HUDEP-2 (cell line): ENCODE data around the gene CFAP92.
"Not testable (repeated sequence)": the region's sequence is repeated elsewhere in the genome, so short reads cannot be mapped to it uniquely, and the experiment has no call there.

ENCODE experiments used
- DNase-seq, 76 experiments: peaks; one replicate each; lab custom pipeline; 2025; ENCODE audit not compliant: unreplicated experiment in 76 of 76; lab: John Stamatoyannopoulos, UW

CFAP92 gene

DNA sequence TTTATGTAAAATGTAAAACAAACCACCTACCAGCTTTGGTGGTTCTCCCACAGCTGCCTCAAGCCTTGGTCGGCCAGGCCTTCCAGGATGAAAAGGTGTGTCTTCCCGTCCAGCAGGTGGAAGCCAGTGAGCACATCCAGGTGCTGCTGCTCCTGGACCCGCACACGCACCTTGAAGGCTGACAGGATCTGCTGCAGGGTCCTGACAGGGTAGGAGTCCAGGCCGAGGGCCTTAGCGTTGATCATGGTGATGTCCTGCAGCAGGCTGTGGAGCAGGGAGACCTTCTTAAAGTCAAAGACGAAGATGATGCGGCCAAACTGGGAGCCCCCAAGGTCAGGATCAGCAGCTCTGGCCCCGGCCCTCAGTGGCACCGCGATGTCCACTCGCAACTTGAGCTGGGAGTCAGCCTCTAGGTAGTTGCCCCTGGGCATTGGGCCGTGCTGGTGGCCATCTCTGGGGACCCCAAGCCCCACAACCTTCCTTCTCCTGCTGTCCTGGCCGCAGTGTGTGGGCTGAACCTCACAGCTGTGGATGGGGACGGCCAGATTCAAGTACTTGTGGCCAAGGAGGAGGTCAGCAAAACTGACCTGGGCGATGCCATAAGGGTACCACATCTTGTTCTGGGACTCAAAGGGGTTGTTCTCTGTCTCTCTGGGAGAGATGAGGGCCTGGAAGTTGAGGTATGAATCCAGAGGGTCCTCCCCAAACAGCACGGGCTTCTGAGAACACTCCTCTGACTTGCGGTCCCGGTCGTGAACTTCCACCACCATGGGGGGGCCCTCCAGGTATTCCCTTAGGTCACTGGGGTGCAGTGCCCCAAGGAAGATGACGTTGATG, 48.6 kb downstream of the CFAP92 start:
- no peak for DNase-seq

DNA sequence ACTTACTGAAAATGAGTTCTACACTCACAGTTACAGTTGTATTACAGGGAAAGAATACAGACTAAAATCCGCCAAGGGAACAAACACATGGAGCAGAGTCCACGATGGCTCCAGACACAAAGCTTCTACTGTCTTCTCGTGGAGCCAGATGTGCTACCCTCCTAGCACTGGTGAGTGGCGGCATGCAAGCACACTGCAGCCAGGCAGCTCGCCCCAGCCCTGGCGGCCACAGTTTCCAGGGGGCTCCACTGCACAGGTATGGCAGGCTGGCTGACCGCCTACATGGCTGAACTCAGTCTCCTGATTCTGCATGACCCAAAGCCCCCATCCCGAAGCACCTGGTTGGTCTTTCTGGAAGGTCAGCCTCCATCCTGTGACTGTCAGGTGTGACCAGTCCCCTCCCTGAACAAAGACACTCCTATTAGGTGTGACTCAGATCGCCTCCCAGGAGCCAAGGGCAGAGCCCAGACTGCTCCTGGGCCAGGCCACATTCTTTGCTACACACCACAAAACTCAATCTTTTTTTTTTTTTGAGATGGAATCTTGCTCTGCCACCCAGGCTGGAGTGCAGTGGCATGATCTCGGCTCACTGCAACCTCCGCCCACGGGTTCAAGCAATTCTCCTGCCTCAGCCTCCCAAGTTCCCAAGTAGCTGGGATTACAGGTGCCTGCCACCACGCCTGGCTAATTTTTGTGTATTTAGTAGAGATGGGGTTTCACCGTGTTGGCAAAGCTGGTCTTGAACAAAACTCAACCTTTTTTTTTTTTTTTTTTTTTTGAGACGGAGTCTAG, 51.5 kb downstream of the CFAP92 start:
- no peak for DNase-seq

DNA sequence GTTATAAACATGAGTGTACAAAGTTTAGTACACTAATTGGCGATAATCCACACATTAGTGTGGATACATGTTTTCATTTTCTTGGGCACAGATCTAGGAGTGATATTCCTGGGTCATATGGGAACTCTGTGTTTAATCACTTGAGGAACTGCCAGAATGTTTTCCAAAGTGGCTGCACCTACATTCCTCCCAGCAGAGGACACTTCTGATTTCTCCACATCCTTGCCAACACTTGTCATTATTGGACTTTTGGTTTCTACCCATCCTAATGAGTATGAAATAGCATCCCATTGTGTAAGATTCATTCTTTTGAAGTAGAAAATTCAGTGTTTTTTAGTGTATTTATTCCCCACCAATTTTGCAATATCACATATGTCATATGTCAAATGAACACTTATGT, 53.6 kb downstream of the CFAP92 start:
- no peak for DNase-seq

DNA sequence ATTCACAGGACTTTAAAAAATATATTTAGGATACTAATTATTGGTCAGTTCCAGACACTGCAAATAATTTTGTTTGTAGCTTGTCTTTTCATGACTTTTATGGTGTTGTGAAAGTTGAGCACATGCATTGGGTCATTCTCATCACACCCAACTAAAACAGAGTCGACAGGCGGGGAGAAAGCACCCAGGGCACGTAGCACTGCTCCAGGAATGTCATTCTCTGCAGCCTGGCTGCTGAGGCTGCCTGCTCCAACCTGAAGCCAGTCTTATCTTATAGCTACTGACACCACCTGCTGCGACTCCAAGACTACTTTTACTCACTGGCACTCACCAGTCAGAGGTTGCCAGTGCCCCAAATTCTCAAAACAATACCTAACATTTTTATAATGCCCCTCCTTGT, 57.5 kb downstream of the CFAP92 start:
- DNase-seq: no peak

DNA sequence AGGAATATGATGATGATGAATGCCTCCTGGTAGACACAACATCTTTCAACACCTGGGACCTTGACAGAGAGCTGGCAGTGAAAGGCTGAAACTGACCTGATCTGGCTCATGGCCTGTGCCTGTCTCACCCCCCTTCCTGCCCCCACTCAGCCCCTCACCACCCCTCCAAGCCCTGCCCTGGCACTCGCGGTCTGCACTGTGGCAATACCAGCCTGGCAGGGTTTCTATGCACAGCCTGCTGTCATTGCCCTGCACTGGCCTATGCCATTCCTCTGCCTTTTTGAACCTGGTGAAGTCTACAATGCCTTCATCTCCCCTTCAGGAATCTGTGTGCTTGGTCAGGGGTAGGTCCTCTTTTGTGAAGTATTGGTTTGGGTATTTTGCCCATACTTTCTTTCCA, 58.0 kb downstream of the CFAP92 start:
- no peak for DNase-seq

DNA sequence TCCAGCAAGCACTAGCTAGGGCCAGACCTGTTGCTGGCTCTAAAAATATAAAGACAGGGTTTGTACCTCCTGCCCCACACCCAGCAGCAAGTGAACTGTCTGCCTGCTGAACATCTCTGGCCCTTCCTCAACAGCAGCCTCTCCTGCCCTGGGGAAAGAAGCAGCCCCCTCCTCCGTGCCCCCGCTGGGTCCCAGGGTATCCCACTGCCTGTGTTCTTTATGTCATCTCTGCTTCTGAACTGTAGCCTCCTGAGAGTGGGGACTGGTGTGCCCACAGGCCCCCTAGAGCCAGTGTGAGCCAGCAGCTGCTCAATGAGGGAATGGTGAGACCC, 60.0 kb downstream of the CFAP92 start:
- no peak for DNase-seq

DNA sequence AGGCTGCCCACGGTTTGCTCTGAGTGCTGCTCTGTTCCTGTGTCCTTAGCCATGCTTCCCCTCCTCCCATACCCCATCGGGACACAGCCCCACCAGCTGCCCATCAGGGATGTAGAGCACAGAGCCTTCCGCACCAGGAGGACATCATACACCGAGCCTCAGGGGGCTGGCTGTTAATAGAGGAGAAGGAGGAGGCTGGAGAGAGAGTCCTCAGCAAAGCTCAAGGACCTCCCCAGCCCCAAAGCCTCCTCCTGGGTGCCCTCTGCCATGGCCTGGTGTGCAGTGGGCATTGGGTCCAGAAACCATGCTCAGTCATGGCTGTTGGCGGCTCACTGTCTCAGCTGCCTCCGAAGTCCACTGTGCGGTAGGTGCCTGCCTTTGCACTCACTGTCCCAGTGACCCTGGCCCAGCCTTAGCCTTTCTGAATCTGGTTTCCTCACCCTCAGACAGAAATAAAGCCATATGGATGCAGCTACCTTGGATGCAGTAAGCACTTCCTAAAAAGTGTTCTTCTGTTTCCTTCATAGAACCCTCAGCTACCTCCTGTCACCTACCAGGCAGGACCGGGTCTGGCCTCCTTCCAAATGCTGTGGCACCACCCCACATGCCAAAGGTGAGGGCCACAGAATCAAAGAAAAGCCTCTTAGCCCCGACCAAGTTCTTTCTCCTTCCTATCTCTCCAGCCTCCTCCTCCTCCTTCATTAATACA, 60.5 kb downstream of the CFAP92 start:
- no peak for DNase-seq

DNA sequence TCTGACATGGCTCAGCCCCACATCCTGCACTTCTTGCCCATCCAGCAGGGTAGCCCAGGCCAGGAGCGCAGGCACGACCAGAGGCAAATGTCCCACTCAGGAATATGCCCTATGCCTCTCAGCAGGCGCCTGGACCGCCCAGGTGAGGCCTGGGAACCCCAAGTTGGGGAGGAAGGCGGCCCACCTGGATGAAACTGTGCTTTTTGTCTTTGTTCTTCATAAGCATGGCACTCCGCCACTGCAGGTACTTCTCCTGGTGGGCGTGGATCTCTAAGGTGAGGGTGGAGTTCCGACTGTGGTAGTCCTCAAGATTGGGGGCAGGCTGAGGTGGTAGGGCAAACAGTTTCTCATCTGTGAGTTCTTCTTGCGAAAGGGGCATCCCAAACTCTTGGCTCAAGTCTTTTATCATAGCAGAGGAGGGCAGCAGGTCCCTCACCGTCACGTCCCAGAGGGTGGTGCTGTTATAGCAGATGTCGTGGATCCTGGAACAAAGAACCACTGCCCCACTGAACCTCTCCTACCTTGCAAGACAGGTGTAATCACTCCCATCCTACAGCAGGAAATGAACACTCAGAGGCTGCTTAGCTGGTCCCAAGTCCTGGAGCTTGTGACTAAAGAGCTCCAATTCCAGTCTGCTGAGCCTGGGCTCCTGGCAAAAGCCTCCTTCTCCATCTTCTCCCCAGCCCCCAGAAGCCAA, 61.2 kb downstream of the CFAP92 start:
- DNase-seq: no peak

DNA sequence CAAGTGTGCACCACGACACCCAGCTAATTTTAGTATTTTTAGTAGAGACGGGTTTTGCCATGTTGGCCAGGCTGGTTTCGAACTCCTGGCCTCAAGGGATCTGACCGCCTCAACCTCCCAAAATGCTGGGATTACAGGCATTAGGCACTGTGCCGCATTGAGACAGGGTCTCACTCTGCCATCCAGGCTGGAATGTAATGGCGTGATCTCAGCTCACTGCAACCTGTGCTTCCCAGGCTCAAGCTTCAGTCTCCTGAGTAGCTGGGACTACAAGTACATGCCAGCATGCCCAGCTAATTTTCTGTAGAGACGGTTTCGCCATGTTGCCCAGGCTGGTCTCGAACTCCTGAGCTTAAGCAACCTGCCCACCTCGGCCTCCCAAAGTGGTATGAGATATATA, 62.8 kb downstream of the CFAP92 start:
- no peak for DNase-seq

DNA sequence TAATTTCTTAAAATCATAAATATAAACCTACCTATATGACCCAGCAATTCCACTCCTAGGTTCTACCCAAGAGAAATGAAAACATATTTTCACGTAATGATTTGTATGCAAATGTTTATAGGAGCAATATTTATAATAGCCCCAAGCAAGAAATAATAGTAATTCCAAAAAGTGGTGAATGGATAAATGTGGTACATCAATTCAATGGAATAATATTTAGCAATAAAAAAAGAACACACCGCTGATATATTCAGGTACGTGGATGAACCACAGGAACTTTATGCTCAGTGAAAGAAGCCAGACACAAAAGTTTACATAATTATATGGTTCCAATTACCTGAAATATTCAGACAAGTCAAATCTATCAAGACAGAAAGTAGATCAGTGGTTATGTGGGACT, 64.5 kb downstream of the CFAP92 start:
- DNase-seq: no peak

DNA sequence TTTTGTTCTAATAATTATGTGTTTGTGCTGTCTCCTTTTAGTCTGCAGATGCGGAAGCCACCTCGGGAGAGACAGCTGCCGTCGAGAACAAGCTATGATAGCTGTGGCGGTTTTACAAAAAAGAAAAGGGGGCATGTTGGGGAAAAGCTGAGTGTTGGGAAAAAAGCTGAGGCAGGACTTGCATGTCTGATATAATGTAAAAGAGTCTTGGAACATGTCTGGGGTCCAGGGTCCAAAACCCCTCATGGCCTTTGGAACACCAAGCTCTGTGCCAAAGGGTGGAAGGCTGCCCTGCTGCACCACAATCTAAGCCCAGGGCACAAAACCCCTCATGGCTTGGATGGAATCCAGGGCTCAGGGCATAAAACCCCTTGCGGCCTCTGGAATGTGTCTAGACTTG, 69.9 kb downstream of the CFAP92 start:
- not testable (repeated sequence) for DNase-seq

DNA sequence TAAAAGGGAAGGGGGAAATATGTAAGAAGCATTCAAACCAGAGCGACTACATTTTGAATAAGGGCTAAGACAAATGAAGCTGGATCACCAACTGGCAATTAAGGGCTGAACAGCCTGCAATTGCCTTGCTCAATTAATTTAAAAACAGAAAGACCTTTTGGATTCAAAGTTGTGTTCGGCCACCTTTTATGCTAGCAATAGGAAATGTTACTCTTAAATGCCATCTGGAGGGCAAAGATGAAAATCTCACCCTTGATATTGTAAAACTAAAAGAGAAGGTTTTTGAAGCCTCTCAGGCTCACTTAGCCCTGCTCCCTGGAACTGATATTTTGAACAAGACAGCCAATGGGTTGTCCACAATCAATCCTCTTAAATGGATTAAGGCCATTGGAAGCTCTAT, 70.3 kb downstream of the CFAP92 start:
- DNase-seq: no peak

DNA sequence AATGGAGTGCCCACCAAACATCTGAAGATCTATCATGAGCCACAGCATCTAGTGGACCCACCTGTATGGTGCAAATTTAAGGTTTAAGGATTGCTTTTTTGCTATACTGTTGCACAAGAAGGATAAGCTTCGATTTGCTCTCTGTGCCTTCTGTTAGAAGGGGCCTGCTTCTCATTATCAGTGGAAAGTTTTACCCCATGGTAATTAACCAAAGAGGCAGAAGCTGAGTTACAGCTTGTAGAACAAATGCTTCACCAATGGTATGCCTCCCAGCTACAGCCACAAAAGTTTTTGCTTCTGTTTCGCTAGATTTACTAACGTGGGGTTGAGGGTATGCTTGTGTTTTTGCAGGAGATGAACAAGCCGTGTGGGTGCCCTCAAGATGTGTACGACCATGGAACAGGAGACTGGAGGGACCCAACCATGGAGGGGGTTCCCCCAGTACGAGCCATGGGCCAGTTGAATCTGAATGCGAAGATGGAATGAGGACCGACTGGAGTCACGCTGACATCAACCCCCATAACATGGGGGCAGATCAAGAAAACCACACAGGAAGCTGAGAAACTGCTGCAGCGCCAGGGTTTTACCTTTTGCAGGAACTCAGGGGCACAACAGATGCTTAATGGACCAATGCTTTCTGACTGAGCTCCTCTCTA, 70.9 kb downstream of the CFAP92 start:
- no peak for DNase-seq

DNA sequence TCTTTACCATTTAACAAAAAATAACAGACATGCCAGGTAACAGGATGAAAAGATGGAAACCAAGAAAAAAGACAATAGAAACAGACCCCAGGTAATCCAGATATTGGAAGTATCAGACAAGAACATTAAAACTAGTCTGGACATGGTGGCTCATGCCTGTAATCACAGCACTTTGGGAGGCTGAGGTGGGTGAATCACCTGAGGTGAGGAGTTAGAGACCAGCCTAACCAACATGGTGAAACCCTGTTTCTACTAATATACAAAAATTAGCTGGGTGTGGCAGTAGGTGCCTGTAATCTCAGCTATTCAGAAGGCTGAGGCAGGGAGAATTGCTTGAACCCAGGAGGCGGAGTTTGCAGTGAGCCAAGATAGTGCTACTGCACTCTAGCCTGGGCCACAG, 73.9 kb downstream of the CFAP92 start:
- no peak for DNase-seq

DNA sequence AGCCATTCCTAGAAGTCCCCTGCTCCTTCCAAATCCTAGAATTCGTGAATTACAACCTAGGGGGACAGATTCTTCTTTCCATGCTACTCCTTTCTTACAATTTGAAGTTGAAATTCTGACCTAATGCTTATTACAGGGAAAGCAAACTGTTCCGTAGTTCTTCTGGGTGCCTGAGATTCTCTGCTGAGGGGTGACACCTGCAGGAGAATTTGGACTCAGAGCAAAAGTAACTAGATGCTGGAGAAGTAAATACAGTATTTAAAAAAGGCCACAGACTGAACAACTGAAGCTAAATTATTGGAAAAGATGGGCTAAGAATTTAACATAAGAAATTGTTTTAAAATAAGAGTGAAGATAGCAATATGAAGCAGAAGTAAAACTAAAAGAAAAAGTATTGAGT, 76.6 kb downstream of the CFAP92 start:
- DNase-seq: no peak

DNA sequence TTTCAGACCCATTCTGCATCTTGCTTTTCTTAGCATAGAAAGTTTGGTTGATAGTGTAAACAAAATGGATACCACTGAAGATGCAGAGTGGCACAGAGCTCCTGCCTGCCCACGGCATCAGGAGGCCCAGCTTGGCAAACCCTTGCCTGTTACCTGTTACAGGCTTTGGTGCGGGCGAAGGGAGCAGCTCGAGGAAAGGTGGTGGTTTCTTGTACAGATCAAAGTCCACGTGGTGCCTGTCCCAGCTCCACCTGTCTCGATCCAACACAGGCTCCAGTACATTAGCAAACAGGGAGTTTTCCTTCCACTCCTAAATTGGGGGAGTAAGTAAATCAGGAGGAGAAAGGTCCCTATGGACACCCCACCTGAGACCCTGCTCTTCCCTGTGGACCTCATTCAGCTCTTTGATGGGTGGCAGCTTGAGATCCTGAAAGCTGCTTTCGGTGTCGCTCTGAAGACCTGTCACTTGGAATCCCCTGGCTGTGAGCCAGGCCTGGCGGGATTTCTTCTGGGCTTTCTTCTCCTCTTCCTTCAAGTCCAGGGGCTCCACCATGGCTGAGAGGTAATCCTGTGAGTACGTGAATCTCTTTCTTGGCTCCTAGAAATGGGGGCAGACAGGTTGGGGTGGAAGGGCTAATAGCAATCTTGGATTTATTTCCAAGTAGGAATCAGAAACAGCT, 78.8 kb downstream of the CFAP92 start:
- no peak for DNase-seq

DNA sequence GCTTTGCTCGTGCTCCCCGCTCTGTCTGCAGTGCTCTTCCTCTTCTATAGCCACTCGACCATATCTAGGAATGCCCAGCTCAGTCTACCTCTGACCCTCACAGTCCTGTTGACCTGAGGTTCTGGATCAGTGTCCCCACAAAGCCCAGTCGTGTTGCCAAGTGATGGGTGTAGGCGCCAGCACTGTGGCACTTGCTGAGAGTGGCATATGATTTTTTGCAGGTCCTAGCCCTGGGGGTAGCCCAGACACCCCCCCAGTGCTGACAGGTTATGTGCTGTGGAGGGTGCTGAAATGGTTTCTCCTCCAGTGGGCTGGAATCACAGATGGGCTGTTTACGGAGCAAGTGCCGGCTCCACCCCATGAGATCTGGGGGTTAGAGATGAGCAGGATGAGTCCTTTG, 82.0 kb downstream of the CFAP92 start:
- no peak for DNase-seq

DNA sequence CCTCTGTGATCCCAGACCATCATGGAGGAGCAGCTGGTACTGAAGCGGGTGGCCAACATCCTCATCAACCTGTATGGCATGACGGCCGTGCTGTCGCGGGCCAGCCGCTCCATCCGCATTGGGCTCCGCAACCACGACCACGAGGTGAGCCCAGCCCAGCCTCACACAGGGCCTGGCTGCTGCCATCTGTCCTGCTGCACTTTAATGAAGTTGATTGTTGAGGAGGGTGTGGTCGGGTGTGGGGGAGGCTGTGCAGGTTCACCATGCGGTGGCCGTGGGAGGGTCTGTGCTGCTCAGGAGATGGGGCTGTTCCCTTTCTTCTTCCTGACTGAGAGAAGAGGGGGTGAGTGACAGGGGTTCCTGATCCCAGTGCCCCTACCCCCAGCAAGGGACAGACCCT, 83.9 kb downstream of the CFAP92 start:
- peak in 47 of 76 experiments; percentile 0 to 56 (median 26) for DNase-seq

DNA sequence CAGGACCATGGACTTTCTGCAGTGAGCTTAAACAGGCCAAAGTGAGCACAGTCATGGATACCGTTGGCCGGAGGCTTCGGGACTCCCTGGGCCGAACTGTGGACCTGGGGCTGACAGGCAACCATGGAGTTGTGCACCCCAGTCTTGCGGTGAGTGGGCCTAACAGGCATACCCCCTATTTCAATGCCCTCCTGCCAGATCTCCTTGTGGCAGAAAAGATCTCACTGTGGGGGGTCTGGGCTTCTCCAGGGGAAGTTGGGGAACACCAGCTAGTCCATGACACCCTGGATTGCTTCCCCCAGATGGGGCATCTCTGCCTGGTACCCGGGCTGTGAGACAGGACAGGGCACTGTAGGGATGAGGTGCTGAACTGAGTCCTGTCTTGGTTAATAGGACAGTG, 84.9 kb downstream of the CFAP92 start:
- no peak for DNase-seq
